Left renal cortex interstitium (tissue), 4 donors: ENCODE measurements around the gene SAE1. TPM values are rescaled to one million over a fixed set of nuclear protein-coding genes. Genes with fewer than 3 reads are reported as not detected.

ENCODE experiments used
- DNase-seq, 4 donors: peaks; one replicate each; pipeline ENCODE4 v3.0.0-alpha.2; 2013; ENCODE audit warnings: low read depth in 4 of 4, low spot score in 2 of 4, missing footprints in 1 of 4
- polyA plus RNA-seq, 4 donors: library from polyadenylated mRNA; unstranded; fragments of 120-200 nt; gene quantifications; one replicate each; pipeline ENCODE4 v1.2.1, GENCODE V29; 2013; ENCODE audit not compliant: insufficient read length in 4 of 4

Gene SAE1
- polyA plus RNA-seq, 4 donors, result 107 to 131 (median 118) TPM

DNA sequence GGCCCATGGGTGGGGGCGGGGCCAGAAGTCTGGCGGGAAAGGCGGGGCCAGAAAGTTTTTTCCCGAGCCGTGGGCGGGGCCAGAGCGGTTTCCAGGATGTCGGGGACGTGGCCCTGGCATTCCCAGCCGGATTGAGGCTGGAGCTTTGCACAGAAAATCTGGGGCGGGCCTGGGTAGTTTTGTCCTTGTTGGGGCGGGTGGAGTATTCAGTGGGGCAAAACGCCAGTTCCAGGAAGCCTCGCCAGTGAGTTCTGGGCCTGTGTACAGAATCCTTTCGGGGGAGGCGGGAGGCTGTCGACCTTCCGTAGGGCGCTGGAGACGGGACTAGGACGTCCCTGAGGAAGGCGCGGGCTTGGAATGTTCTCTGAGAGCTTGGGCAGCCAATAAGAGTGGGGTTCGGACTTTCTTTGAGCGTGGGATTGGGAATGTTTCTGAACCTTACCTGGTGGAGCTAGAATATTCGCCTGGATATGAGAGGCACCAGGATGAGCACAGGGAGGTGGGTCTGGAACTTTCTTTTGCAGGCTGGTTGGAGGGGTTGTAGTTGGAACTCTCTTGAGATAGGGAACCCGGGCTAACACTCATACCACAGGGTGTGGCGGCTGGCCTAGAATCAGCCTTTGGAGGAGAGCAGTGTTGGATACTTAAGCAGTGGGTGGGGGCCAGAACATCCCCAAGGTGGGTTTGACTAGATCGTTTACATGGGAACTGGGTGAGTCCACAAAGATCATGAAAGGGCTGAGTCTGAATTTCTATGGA, 127.0 kb downstream of the SAE1 start:
- no peak for DNase-seq

DNA sequence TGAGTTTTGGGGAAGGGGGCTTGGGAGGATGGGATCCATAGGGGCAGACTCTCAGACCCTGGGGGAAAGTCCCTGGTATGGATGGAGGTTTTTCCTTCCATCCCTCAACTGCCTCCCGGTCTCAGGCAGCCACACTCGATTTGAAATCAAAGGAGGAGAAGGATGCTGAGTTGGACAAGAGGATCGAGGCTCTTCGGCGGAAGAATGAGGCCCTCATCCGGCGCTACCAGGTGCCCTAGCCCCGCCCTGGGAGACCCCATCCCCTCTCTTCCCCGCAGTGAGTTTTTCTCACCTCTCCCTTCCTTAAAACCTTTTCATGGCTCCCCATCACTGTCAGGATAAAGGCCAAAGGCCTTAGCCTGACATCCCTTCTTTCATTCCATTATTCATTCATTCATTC, 127.8 kb downstream of the SAE1 start:
- no peak for DNase-seq

- no peak for DNase-seq
These were observed 128.4 kb downstream of the SAE1 start for GRCh38 chr19:47258895-47259555.

Other genes with a start within 250 kb of the SAE1 start
- gene NPAS1, start 111.0 kb upstream of the SAE1 start, polyA plus RNA-seq, result 1 to 10 TPM; 1.3 to 3.6 (median 2.2) TPM
- gene TMEM160, start 82.2 kb upstream of the SAE1 start, polyA plus RNA-seq, result 10 to 100 TPM in 2 of 4 donors, 1 to 10 TPM in 2; 7.7 to 20.1 (median 12.0) TPM
- 10 to 100 TPM; 34.9 to 38.9 (median 35.9) TPM for gene ZC3H4, start 17.1 kb upstream of the SAE1 start, polyA plus RNA-seq
- 1 to 10 TPM; 1.6 to 2.9 (median 2.6) TPM for gene BBC3, start 100.4 kb downstream of the SAE1 start, polyA plus RNA-seq
- gene CCDC9, start 125.7 kb downstream of the SAE1 start, polyA plus RNA-seq, result 10 to 100 TPM; 19.5 to 31.8 (median 29.0) TPM
- 10 to 100 TPM in 2 of 4 donors, 1 to 10 TPM in 2; 6.4 to 12.9 (median 10.5) TPM for gene INAFM1, start 144.1 kb downstream of the SAE1 start, polyA plus RNA-seq
- gene C5AR1, start 179.0 kb downstream of the SAE1 start, polyA plus RNA-seq, result 10 to 100 TPM in 1 of 4 donors, 1 to 10 TPM in 3; 3.8 to 11.8 (median 6.0) TPM
- under 1 TPM; 0.34 to 0.51 (median 0.45) TPM for gene C5AR2, start 201.3 kb downstream of the SAE1 start, polyA plus RNA-seq
- 10 to 100 TPM in 3 of 4 donors, 1 to 10 TPM in 1; 9.6 to 21.9 (median 16.0) TPM for gene DHX34, start 218.5 kb downstream of the SAE1 start, polyA plus RNA-seq